Gastrocnemius medialis (tissue), 4 donors: ENCODE data around the gene TMEM253.

Experiments
- POLR2A ChIP-seq, 2 donors: fragments of 450-650 bp; IDR thresholded peaks; one replicate each; pipeline ENCODE4 v1.6.1; 2017; ENCODE audit warnings: antibody characterized with exemption in 2 of 2, mild to moderate bottlenecking in 2 of 2, moderate library complexity in 2 of 2
- TF ChIP-seq, protein P1 (sequence below), 5 experiments: fragments of 450-650 bp in 3 of 5; fragments of 200-600 bp in 2 of 5; sonication (generic) in 2 of 5; IDR thresholded peaks in 4 of 5; conservative IDR thresholded peaks in 1 of 5; 1 replicate in 4 of 5; 2 replicates in 1 of 5; pipeline ENCODE4 v1.5.1; 2016 to 2019; ENCODE audit warnings: antibody characterized with exemption in 5 of 5, mild to moderate bottlenecking in 3 of 5, moderate library complexity in 3 of 5

DNA sequence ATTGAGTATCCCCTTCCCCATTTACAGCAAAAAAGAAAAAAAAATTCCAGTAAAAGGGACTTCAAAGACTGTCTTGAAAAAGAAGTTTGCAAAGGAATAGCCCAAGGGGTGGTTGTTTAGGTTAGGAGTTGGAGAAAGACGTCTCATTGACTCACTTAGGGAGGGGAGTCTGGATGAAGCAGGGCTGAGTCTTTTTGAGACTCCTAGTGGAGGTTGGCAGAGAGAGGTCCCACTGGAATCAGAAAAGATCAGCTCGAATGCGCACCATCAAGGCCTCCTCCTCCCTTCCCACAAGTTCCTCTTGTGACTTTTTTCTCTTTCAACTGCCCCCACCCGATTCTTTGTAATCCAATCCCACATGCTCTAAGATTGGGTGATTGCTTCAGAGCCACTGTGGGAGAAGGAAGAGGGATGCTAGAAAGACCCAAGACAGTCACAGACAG, 28.8 kb upstream of the TMEM253 start:
- TF ChIP-seq, protein P1, sequence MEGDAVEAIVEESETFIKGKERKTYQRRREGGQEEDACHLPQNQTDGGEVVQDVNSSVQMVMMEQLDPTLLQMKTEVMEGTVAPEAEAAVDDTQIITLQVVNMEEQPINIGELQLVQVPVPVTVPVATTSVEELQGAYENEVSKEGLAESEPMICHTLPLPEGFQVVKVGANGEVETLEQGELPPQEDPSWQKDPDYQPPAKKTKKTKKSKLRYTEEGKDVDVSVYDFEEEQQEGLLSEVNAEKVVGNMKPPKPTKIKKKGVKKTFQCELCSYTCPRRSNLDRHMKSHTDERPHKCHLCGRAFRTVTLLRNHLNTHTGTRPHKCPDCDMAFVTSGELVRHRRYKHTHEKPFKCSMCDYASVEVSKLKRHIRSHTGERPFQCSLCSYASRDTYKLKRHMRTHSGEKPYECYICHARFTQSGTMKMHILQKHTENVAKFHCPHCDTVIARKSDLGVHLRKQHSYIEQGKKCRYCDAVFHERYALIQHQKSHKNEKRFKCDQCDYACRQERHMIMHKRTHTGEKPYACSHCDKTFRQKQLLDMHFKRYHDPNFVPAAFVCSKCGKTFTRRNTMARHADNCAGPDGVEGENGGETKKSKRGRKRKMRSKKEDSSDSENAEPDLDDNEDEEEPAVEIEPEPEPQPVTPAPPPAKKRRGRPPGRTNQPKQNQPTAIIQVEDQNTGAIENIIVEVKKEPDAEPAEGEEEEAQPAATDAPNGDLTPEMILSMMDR (IDR thresholded peaks at IDR 0.05 in 4 of 5, conservative IDR thresholded peaks at IDR 0.05 in 1 of 5): no peak
- TF ChIP-seq POLR2A (IDR thresholded peaks at IDR 0.05): no peak
